Subcutaneous abdominal adipose tissue (tissue), 5 donors: Measurements from ENCODE around the gene DEGS2.
A peak's percentile ranks its signal among the peaks of the same experiment; 100 is the strongest.

Experiments used
- H3K27ac ChIP-seq: one replicate; pipeline ENCODE4 v1.7.0; 2013; ENCODE audit warnings: low read depth, mild to moderate bottlenecking, inconsistent platforms, low read length, moderate library complexity
- H3K27me3 ChIP-seq, 5 donors: one replicate each; pipeline ENCODE4 v1.7.0; 2013; ENCODE audit warnings: low read length in 5 of 5, inconsistent platforms in 1 of 5; ENCODE audit not compliant: control insufficient read depth in 5 of 5, insufficient read depth in 4 of 5
- H3K36me3 ChIP-seq, 5 donors: one replicate each; pipeline ENCODE4 v1.7.0; 2013; ENCODE audit warnings: low read length in 5 of 5; ENCODE audit not compliant: control insufficient read depth in 5 of 5, insufficient read depth in 5 of 5
- H3K4me1 ChIP-seq, 5 donors: one replicate each; pipeline ENCODE4 v1.7.0; 2013; ENCODE audit warnings: low read length in 5 of 5, mild to moderate bottlenecking in 3 of 5, moderate library complexity in 1 of 5; ENCODE audit not compliant: control insufficient read depth in 5 of 5, insufficient read depth in 5 of 5
- H3K4me3 ChIP-seq, 5 donors: one replicate each; pipeline ENCODE4 v1.7.0; 2013; ENCODE audit warnings: low read length in 5 of 5, low read depth in 1 of 5
- H3K9ac ChIP-seq, 5 donors: one replicate each; pipeline ENCODE4 v1.7.0; 2013; ENCODE audit warnings: low read length in 5 of 5, mild to moderate bottlenecking in 4 of 5, moderate library complexity in 3 of 5
- H3K9me3 ChIP-seq, 5 donors: one replicate each; pipeline ENCODE4 v1.7.0; 2013; ENCODE audit warnings: low read length in 5 of 5; ENCODE audit not compliant: control insufficient read depth in 5 of 5
- donor health status: healthy.
- donor health status: healthy.
- donor health status: healthy.
- donor health status: healthy.
- donor health status: healthy.

The DEGS2 gene

DNA sequence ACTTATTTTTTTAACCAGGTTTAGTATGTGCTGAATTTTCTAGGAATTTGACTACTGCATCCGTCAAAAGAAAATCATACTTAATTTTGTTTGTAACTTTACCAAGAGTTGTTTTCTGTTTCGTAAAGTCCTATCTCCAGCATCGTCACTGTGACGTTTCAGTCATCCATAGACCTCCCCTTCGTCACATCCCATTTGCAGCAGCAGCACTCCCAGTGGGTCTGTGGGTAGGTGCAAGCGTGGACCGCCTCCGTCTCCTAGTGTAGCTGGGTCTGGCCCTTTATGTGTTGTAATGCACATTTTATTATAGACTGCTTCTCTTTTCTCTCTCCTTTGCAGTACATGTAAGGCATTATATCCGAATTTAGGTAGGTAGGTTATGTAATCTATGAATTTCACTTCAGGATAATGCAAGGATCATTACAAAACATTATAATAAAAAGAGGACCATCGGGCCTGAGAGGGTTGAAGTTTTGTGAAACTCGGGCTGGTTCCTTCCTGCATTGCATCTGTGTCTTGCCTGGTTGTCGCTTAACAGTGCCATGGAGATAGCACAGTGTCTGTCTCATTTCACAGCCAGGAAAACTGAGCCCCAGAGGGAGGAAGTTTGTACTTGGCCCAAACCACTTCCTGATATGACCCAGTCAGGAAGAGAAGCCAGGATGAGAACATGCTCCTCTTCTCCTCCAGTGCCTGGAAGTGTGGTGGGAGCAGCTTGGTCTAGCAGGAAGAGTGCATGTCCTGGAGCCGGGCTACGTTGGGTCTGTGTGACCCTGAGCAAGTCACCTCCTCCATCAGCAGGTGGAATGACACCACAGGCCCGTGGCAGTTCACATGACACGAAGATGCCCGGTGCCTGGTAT is 53.0 kb downstream of the DEGS2 start:
- Histone ChIP-seq H3K36me3 (peaks cover 0 to 20% (median 0%) of the 10 kb centered on the region in 5 donors), H3K9ac (no peak overlapping the region), H3K27ac (no peak overlapping the region), H3K4me3 (no peak overlapping the region), H3K4me1 (peaks cover 7 to 64% (median 43%) of the 10 kb centered on the region in 5 donors), H3K27me3 (no peaks in the 10 kb centered on the region), H3K9me3 (no peaks in the 10 kb centered on the region)

DNA sequence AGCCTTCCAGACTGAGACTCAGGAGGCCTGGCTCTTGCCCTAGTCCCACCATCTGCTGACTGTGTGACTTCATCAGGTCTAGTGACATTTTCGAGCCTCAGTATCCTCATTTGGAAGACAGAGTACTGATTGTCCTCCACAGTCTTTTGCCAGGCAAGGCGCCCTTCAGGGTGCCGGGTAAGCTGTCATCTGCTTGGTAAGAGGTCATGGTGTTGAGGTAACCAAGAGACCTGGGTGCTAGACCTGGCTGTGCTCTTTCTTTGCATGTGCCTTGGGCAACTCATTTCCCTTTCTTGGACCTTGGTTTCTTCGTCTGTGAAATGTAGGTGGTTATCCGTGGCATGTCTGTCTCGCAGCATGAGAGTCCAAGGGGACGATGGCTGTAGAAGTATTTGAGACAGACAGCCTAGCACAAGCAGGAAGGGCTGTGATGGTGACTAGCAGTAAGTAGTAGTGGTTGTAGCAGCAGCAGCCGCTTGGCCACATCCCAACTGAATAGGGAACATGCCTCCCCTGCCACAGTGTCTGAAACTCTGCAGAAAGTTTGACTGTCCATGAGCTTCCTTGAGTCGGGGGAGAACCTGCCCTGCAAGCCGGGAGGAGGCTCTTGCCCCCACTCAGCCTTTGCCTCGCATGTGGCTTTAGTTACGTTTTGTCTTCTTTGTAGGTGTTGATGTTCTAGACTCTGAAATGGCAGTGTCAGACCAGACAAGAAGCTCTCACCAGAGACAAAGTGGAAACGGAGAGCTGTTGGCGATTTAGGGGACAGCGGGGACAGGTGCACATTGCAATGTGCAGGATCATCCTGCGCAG is 53.9 kb downstream of the DEGS2 start:
- no peak overlapping the region for H3K4me3 ChIP-seq
- peaks cover 7 to 64% (median 43%) of the 10 kb centered on the region in 5 donors for H3K4me1 ChIP-seq
- no peaks in the 10 kb centered on the region for H3K27me3 ChIP-seq
- no peak overlapping the region for H3K9ac ChIP-seq
- H3K9me3 ChIP-seq, result no peaks in the 10 kb centered on the region
- H3K27ac ChIP-seq, result no peak overlapping the region
- H3K36me3 ChIP-seq, result peaks cover 0 to 16% (median 0%) of the 10 kb centered on the region in 5 donors

DNA sequence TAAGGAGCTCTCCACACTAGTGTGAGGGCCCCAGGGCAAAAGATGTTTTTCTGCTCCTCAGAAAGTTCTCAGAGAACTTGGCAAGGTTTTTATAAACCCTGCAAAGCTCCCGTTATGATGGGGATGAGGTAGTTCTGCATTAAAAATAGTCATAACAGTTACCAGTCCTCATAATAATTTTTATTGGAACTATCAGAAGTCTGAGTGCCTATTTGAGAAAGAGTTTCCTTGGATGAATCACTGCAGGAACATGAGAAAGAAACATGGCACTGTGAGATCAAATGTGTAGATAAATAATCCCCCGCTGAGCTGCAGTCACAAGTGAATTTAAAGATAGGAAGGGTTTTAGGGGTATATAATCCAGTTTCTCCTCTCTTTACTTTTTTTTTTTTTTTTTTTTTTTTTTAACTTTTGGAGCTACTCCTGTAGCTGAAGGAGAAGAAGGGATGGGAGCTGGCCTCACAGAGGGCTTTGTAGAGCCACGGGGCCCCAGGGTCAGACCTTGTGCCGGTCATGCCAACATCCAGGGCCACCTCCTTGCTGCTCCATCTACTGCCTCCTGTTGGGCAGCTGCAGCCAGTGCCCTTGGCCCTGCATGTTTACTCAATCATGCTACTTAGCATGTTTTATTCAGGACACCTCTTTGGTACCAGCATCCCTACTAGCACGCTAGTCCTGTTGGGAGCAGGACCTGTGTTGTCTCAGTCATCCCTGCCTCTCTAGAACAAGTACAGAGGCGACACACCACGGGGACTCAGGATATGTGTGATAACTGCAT is 54.7 kb downstream of the DEGS2 start:
- Histone ChIP-seq H3K4me1 (peaks cover 7 to 64% (median 43%) of the 10 kb centered on the region in 5 donors), H3K27ac (no peak overlapping the region), H3K27me3 (no peaks in the 10 kb centered on the region), H3K9me3 (no peaks in the 10 kb centered on the region), H3K9ac (no peak overlapping the region), H3K36me3 (peaks cover 0 to 12% (median 0%) of the 10 kb centered on the region in 5 donors), H3K4me3 (no peak overlapping the region)

DNA sequence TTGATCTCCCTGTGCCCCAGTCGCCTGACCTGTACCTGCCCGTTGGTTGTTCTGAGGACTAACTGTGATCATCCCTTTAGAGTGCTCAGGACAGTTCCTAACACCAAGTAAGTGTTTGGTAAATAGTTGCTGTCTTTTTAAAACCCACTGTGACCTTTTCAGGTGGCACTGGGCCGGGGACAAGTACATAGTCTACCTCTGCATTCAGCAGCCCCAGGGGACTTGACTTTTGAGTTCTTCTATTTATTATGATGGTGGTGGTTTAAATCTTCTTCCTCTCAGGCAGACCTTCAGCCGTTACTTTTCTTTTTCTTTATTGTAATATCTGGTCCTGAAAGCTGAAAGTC is 55.5 kb downstream of the DEGS2 start:
- Histone ChIP-seq H3K4me3 (no peak overlapping the region), H3K9ac (no peak overlapping the region), H3K9me3 (no peaks in the 10 kb centered on the region), H3K4me1 (peaks cover 7 to 61% (median 42%) of the 10 kb centered on the region in 5 donors), H3K27me3 (no peaks in the 10 kb centered on the region), H3K36me3 (peaks cover 0 to 9% (median 2%) of the 10 kb centered on the region in 5 donors), H3K27ac (no peak overlapping the region)

DNA sequence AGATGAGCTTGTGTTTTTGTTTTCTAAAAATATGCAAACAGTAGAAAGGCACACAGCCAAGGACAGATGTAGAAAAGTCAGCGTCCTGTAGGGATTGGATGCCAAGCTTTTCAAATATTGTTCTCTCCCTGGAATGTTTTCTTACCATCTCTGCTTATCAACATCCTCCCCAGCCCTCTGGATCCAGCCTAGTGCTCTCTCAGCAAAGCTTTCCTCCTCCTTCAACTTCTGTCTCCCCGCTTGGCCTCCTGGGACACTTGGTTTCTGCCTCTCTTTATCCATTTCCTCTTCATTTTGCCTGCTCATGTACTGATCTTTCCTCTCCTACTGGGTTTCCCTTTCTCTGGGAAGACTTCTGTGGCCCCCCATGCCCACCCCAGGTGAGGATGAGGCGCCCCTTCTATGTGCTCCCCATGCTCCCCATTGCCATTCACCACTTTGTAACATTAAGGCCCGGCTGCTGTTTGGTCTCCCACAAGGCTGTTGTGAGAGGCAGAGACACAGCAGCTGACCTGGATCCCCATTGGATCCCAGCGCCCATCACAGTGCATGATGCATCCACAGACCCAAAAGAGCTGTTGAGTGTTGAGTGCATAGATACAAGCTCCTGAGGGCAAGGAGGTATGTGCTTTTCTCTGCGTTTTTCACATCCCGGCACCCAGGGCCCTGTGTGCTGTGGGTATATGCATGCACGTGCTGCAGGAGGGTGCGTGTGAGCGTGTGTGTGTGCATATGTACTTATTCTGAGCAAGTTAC is 56.0 kb downstream of the DEGS2 start:
- H3K4me3 ChIP-seq, result no peak overlapping the region
- H3K27ac ChIP-seq, result no peak overlapping the region
- H3K9me3 ChIP-seq, result no peaks in the 10 kb centered on the region
- H3K9ac ChIP-seq, result peak overlapping the region in 1 of 5 donors; percentile 16
- peaks cover 7 to 55% (median 36%) of the 10 kb centered on the region in 5 donors for H3K4me1 ChIP-seq
- no peaks in the 10 kb centered on the region for H3K27me3 ChIP-seq
- peaks cover 0 to 15% (median 2%) of the 10 kb centered on the region in 5 donors for H3K36me3 ChIP-seq

DNA sequence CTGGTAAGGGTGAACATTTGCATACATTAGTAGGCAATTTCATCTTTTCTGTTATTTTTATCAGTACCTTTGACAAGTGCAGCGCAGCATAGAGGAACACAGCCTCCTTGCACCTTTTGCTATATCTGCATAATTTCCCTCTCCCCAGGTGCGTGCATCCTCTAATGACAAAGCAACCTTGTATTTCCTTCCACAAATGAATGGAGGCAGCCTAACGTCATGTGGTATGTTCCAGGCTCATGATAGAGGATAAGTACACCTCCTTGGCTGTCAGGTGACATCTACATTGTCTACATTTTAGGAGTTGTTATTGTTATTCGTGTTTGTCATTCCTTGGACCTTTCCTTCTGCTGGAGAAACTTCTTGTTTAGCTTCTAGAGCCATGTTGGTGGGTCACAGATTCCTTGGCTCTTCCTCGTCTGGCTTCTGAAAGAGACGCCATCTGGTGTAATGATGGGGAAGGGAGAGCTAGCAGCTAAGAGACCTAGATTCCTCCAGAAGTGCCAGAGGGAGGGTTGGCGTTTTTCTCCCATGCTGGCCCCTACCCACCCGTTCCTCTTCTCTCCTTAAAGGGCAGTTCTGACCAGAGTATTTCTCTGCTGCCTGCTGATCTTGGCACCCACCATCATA is 57.2 kb downstream of the DEGS2 start:
- H3K9me3 ChIP-seq, result no peaks in the 10 kb centered on the region
- H3K4me1 ChIP-seq, result peaks cover 7 to 44% (median 30%) of the 10 kb centered on the region in 5 donors
- H3K27me3 ChIP-seq, result no peaks in the 10 kb centered on the region
- H3K9ac ChIP-seq, result no peak overlapping the region
- no peak overlapping the region for H3K27ac ChIP-seq
- H3K36me3 ChIP-seq, result peaks cover 4 to 26% (median 12%) of the 10 kb centered on the region in 5 donors
- H3K4me3 ChIP-seq, result no peak overlapping the region

DNA sequence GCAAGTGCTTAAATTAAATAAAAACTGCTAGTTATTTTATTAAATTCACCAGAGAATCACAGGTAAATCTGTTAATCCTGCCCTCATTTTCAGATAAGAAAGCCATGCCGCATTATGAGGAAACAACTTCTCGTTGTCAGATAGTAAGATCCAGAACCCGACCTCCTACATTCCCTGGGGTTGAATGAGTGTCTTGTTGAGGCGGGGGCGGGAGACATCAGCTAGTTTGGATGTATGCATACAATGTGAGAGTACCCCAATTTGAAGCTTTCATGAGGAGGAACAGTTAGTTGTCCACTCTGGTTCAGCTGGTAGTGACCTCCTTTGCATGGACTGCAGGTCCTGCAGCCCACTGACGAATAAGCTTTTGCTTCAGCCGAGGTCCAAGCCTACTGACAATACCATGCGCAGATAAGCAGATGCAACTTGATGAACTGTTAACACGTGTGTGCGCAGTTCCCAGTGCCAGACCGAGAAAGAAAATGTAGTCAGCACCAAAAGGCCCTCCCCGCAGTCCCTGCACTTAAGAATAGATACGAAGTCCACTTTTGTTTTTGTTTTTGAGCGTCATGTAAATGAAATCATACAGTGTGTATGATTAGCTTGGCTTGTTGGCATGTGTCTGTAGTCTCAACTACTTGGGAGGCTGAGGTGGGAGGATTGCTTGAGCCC is 59.3 kb downstream of the DEGS2 start:
- Histone ChIP-seq H3K9ac (no peak overlapping the region), H3K9me3 (no peaks in the 10 kb centered on the region), H3K4me1 (peaks cover 1 to 23% (median 15%) of the 10 kb centered on the region in 5 donors), H3K27me3 (no peaks in the 10 kb centered on the region), H3K27ac (no peak overlapping the region), H3K4me3 (no peak overlapping the region), H3K36me3 (peaks cover 4 to 27% (median 13%) of the 10 kb centered on the region in 5 donors)

DNA sequence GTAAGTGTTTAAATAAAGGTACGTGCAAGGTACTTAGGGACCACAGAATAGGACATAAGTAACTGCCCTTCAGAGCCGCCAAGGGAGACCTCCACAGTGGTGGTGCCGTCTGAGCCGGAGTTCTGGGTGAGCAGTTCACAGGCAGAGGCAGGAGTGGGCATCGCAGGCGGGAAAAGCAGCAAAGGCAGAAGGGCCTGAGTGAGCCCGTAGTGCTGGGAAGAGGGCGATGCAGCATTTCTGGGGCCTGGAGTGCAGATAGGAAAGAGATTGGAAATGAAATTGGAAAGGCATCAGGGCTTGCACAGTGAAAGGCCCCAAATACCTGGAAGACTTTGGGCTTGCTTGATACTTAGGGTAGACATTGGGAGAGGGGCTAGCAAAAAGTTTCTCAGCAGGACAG is 61.3 kb downstream of the DEGS2 start:
- Histone ChIP-seq H3K4me1 (peaks cover 0 to 9% (median under 1%) of the 10 kb centered on the region in 5 donors), H3K27ac (no peak overlapping the region)

More for the DNA sequence above, 61.3 kb downstream of the DEGS2 start:
- no peaks in the 10 kb centered on the region for H3K27me3 ChIP-seq
- no peak overlapping the region for H3K4me3 ChIP-seq
- H3K36me3 ChIP-seq, result peaks cover 4 to 23% (median 13%) of the 10 kb centered on the region in 5 donors
- H3K9me3 ChIP-seq, result no peaks in the 10 kb centered on the region
- no peak overlapping the region for H3K9ac ChIP-seq
